Lower leg skin (tissue), 3 donors: ENCODE results near the gene ZDHHC22.

Experiments used
- POLR2A ChIP-seq, 2 donors: fragments of 450-650 bp; IDR thresholded peaks; one replicate each; pipeline ENCODE4 v1.6.1; 2016 to 2017; ENCODE audit warnings: antibody characterized with exemption in 2 of 2, mild to moderate bottlenecking in 1 of 2, moderate library complexity in 1 of 2
- TF ChIP-seq, protein P1 (sequence below), 3 donors: fragments of 450-650 bp; IDR thresholded peaks; one replicate each; pipeline ENCODE4 v1.5.1; 2016; ENCODE audit warnings: antibody characterized with exemption in 3 of 3, mild to moderate bottlenecking in 3 of 3, moderate library complexity in 2 of 3

DNA sequence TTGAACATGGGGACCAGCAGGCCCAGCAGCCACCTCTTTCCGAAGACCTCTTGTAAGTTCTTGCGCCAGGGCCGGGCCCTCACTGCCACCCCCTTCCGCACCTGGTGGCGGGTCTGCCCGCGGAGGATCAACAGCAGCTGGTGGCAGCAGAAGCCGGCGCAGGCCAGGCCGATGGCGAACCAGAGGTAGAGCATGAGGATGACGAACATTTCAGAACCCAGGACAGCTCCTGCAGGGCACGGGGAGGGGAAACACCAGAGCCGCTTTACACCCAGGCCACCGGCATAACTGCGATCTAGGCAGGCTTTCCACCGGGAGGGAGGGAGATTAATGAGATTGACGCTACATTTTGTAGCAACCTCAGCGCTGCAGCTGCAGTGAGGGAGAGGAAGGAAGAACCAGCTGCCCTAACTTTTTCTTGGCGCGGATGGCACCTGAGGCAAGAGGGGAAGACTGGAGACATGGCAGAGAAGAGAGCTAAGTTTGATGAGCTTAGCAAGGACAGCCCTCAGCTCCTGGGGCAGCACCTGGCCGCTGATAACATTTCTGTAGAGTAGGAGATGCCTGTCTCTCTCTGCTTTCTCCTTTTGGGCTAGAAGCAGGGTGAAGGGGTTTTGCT, 7.8 kb downstream of the ZDHHC22 start:
- TF ChIP-seq, protein P1, sequence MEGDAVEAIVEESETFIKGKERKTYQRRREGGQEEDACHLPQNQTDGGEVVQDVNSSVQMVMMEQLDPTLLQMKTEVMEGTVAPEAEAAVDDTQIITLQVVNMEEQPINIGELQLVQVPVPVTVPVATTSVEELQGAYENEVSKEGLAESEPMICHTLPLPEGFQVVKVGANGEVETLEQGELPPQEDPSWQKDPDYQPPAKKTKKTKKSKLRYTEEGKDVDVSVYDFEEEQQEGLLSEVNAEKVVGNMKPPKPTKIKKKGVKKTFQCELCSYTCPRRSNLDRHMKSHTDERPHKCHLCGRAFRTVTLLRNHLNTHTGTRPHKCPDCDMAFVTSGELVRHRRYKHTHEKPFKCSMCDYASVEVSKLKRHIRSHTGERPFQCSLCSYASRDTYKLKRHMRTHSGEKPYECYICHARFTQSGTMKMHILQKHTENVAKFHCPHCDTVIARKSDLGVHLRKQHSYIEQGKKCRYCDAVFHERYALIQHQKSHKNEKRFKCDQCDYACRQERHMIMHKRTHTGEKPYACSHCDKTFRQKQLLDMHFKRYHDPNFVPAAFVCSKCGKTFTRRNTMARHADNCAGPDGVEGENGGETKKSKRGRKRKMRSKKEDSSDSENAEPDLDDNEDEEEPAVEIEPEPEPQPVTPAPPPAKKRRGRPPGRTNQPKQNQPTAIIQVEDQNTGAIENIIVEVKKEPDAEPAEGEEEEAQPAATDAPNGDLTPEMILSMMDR (IDR thresholded peaks at IDR 0.05): no peak
- no peak for TF ChIP-seq POLR2A (IDR thresholded peaks at IDR 0.05)
